Transverse colon (tissue), 3 donors: ENCODE data around the gene SNX25.

Experiments
- CTCF ChIP-seq, 5 experiments: fragments of 200-600 bp in 3 of 5; fragments of 450-650 bp in 2 of 5; sonication (generic) in 3 of 5; IDR thresholded peaks; 1 replicate in 2 of 5; 2 replicates in 3 of 5; pipeline ENCODE4 v1.5.1; 2016 to 2017; ENCODE audit warnings: antibody characterized with exemption in 5 of 5, inconsistent platforms in 3 of 5, mild to moderate bottlenecking in 2 of 5, moderate library complexity in 1 of 5
- POLR2A ChIP-seq: fragments of 450-650 bp; IDR thresholded peaks from one replicate; pipeline ENCODE4 v1.6.1; 2016; ENCODE audit warnings: antibody characterized with exemption, mild to moderate bottlenecking, moderate library complexity

GRCh38 chr4:185305979-185306442, 96.6 kb downstream of the SNX25 start:
- no peak for TF ChIP-seq POLR2A
- TF ChIP-seq CTCF (IDR thresholded peaks at IDR 0.05): no peak
